Measurements from ENCODE around the gene SNX19.
"Not testable (repeated sequence)": the region's sequence is repeated elsewhere in the genome, so short reads cannot be mapped to it uniquely, and the experiment has no call there.

The SNX19 gene

GRCh38 chr11:130916238-130916855 lies at the start of gene SNX19:
SNX19 (minus strand) TSS chr11:130916479; CDS start chr11:130915939, 540 bp downstream.
- peak; percentile 88 for DNase-seq

- no peak for DNase-seq
These were observed 47.9 kb upstream of the SNX19 start for GRCh38 chr11:130964058-130964792.

- DNase-seq, result no peak
These were observed 31.6 kb upstream of the SNX19 start for GRCh38 chr11:130947889-130948288.

- no peak for DNase-seq
These were observed 31.2 kb upstream of the SNX19 start for GRCh38 chr11:130947481-130947880.

- no peak for DNase-seq
These were observed 30.8 kb upstream of the SNX19 start for GRCh38 chr11:130947058-130947457.

GRCh38 chr11:130945896-130946295 lies 29.6 kb upstream of the SNX19 start:
- DNase-seq, result peak; percentile 76

GRCh38 chr11:130940706-130941105 lies 24.4 kb upstream of the SNX19 start:
- peak; percentile 11 for DNase-seq

- peak; percentile 46 for DNase-seq
These were observed 20.8 kb upstream of the SNX19 start for GRCh38 chr11:130937051-130937450.

- DNase-seq, result no peak
These were observed 15.9 kb upstream of the SNX19 start for GRCh38 chr11:130932086-130932712.

- DNase-seq, result no peak
These were observed 8.5 kb upstream of the SNX19 start for GRCh38 chr11:130924750-130925149.

GRCh38 chr11:130920612-130921011 lies 4.3 kb upstream of the SNX19 start:
- not testable (repeated sequence) for DNase-seq

- no peak for DNase-seq
These were observed 1.8 kb upstream of the SNX19 start for GRCh38 chr11:130918081-130918480.

GRCh38 chr11:130916910-130917309 lies 631 bp upstream of the SNX19 start:
- DNase-seq, result no peak

GRCh38 chr11:130915603-130916237 lies 559 bp downstream of the SNX19 start:
- DNase-seq, result no peak

- DNase-seq, result no peak
These were observed 3.0 kb downstream of the SNX19 start for GRCh38 chr11:130913268-130913667.

GRCh38 chr11:130912552-130912951 lies 3.7 kb downstream of the SNX19 start:
- DNase-seq, result no peak

GRCh38 chr11:130911306-130911705 lies 5.0 kb downstream of the SNX19 start:
- no peak for DNase-seq

- peak; percentile 64 for DNase-seq
These were observed 6.6 kb downstream of the SNX19 start for GRCh38 chr11:130909650-130910049.

GRCh38 chr11:130908770-130909625 lies 7.3 kb downstream of the SNX19 start:
- DNase-seq, result peak; percentile 79

- DNase-seq, result no peak
These were observed 8.2 kb downstream of the SNX19 start for GRCh38 chr11:130908061-130908460.

- no peak for DNase-seq
These were observed 9.1 kb downstream of the SNX19 start for GRCh38 chr11:130907229-130907628.

GRCh38 chr11:130906616-130907015 lies 9.7 kb downstream of the SNX19 start:
- DNase-seq, result no peak

GRCh38 chr11:130905512-130905911 lies 10.8 kb downstream of the SNX19 start:
- no peak for DNase-seq
